Right atrium auricular region (tissue), 2 donors: Measurements from ENCODE around the gene ADCY2. TPM values are rescaled to one million over a fixed set of nuclear protein-coding genes. Genes with fewer than 3 reads are reported as not detected.

Experiments
- DNase-seq: peaks from one replicate; pipeline ENCODE4 v3.0.0-alpha.2; 2019; ENCODE audit warnings: low spot score
- H3K27ac ChIP-seq, 2 donors: fragments of 200-600 bp; sonication (generic); 1 replicate in 1 of 2; 2 replicates in 1 of 2; pipeline ENCODE4 v1.5.1; 2016 to 2019
- H3K27me3 ChIP-seq, 2 donors: fragments of 200-600 bp; sonication (generic); one replicate each; pipeline versions ENCODE4 v1.5.1 to v1.6.0; 2017 to 2019
- H3K36me3 ChIP-seq: fragments of 200-600 bp; sonication (generic); one replicate; pipeline ENCODE4 v1.5.1; 2016
- H3K4me1 ChIP-seq, 2 donors: fragments of 200-600 bp; sonication (generic); one replicate each; pipeline versions ENCODE4 v1.5.1 to v1.6.0; 2017 to 2019
- H3K4me3 ChIP-seq, 2 donors: fragments of 200-600 bp; sonication (generic); 1 replicate in 1 of 2; 2 replicates in 1 of 2; pipeline ENCODE4 v1.5.1; 2017 to 2019; ENCODE audit warnings: mild to moderate bottlenecking in 1 of 2, moderate library complexity in 1 of 2
- H3K9me3 ChIP-seq, 2 donors: fragments of 200-600 bp; sonication (generic); one replicate each; pipeline ENCODE4 v1.5.1; 2019
- CTCF ChIP-seq, 2 donors: fragments of 200-600 bp; sonication (generic); IDR thresholded peaks; one replicate each; pipeline ENCODE4 v1.5.1; 2019; ENCODE audit warnings: antibody characterized with exemption in 2 of 2
- total RNA-seq, 2 donors: library from RNA; depleted of rRNA; stranded (reverse); fragments of >200 nt; gene quantifications; one replicate each; pipeline ENCODE4 v1.1.0, GENCODE V29; 2016

The ADCY2 gene
- total RNA-seq, 2 donors from 2014 or later, result 3.3 TPM; not detected in 1

DNA sequence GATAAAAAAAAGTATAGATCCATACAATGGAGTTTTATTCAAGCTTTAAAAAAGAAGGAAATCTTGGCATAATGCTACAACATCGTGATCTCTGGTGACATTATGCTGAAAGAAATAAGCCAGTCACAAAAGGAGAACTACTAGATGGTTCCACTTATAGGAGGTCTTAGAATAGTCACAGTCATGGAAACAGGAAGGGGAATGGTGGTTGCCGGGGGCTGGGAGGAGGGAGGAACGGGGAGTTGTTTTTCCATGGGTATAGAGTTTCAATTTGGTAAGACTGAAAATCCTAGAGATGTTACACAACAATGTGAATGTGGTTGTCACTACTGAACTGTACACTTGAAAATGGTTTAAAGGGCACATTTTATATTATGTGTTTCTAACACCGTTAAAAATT lies 360.5 kb downstream of the ADCY2 start:
- H3K9me3 ChIP-seq, result no peaks in the 10 kb centered on the region
- TF ChIP-seq CTCF (IDR thresholded peaks at IDR 0.05), result no peak
- no peak for DNase-seq
- H3K4me3 ChIP-seq, result no peak overlapping the region
- no peaks in the 10 kb centered on the region for H3K27me3 ChIP-seq
- H3K27ac ChIP-seq, result no peak overlapping the region
- H3K4me1 ChIP-seq, result no peaks in the 10 kb centered on the region
- H3K36me3 ChIP-seq, result no peaks in the 10 kb centered on the region

- H3K36me3 ChIP-seq, result no peaks in the 10 kb centered on the region
- no peaks in the 10 kb centered on the region for H3K27me3 ChIP-seq
- H3K9me3 ChIP-seq, result no peaks in the 10 kb centered on the region
- no peaks in the 10 kb centered on the region for H3K4me1 ChIP-seq
- no peak for DNase-seq
- no peak overlapping the region for H3K4me3 ChIP-seq
- H3K27ac ChIP-seq, result no peak overlapping the region
- TF ChIP-seq CTCF (IDR thresholded peaks at IDR 0.05), result no peak
Measured at GRCh38 chr5:7759257-7759871, 363.4 kb downstream of the ADCY2 start.

DNA sequence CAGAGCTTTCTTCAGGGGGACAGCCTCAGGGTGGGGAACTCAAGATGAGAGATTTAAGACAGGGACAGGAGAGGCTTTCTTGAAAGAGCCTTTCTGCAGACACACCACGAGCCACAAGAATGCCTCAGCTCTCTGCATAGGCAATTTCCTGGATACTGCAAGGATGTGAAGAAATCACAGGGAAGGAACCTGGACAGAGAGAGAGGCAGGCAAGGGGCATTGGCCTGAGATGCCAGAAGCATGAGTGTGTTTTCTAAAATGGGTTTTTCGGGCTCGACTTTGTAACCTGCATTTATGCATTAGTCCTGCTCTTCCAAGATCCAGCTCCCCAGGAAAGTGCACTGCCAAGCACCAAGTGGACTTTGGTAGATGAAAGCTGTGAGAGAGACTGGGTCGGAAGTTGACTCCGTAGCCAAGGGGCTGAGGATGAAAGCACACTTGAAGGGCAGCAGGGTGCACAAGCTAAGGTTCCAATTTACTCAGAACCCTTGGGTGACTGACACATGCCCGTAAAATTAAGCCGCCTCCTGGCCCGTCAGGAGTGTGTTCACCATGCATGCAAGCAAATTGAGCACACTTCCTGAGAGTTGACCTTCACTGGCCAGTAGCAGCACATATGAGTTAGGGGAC lies 364.1 kb downstream of the ADCY2 start:
- Histone ChIP-seq H3K4me1 (no peaks in the 10 kb centered on the region), H3K36me3 (no peaks in the 10 kb centered on the region), H3K27ac (no peak overlapping the region), H3K4me3 (no peak overlapping the region), H3K27me3 (no peaks in the 10 kb centered on the region), H3K9me3 (no peaks in the 10 kb centered on the region)
- TF ChIP-seq CTCF (IDR thresholded peaks at IDR 0.05), result no peak
- DNase-seq, result no peak

- no peak for DNase-seq
- H3K4me3 ChIP-seq, result no peak overlapping the region
- H3K36me3 ChIP-seq, result no peaks in the 10 kb centered on the region
- H3K4me1 ChIP-seq, result no peaks in the 10 kb centered on the region
- H3K27me3 ChIP-seq, result no peaks in the 10 kb centered on the region
- no peak for TF ChIP-seq CTCF (IDR thresholded peaks at IDR 0.05)
- no peaks in the 10 kb centered on the region for H3K9me3 ChIP-seq
- no peak overlapping the region for H3K27ac ChIP-seq
Measured at GRCh38 chr5:7762267-7762666, 366.3 kb downstream of the ADCY2 start.

DNA sequence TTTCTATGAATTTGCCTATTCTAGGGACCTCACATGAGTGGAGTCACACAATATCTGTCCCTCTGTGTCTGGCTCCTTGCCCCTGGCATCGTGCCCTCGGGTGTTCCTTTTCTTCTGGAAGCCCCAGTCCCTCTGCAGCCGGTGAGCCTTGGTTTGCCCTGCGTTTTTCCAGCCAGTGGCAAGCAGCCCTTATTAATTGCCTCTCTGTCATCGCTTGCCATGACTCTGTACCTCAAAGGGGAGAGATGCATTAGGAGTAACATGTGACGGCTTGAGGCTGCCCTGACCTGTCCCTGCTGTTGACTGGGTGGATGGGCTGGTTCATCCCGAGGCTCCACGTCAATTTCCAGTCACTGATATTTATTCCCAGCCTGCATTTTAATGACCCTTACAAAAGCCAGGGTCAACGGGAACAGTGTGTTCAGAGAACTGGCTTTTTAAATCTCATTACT lies 367.7 kb downstream of the ADCY2 start:
- H3K9me3 ChIP-seq, result no peaks in the 10 kb centered on the region
- H3K27me3 ChIP-seq, result no peaks in the 10 kb centered on the region
- DNase-seq, result no peak
- no peak overlapping the region for H3K27ac ChIP-seq
- TF ChIP-seq CTCF (IDR thresholded peaks at IDR 0.05), result no peak
- H3K4me1 ChIP-seq, result no peaks in the 10 kb centered on the region
- H3K36me3 ChIP-seq, result no peaks in the 10 kb centered on the region
- H3K4me3 ChIP-seq, result no peak overlapping the region

GRCh38 chr5:7764452-7764851 lies 368.5 kb downstream of the ADCY2 start:
- no peaks in the 10 kb centered on the region for H3K36me3 ChIP-seq
- no peak overlapping the region for H3K27ac ChIP-seq
- DNase-seq, result no peak
- TF ChIP-seq CTCF (IDR thresholded peaks at IDR 0.05), result no peak
- no peaks in the 10 kb centered on the region for H3K4me1 ChIP-seq
- H3K4me3 ChIP-seq, result no peak overlapping the region
- no peaks in the 10 kb centered on the region for H3K9me3 ChIP-seq
- no peaks in the 10 kb centered on the region for H3K27me3 ChIP-seq
